NCI-H1930 (cell line): ENCODE data around the gene CDC123.
"Not testable (repeated sequence)": the region's sequence is repeated elsewhere in the genome, so short reads cannot be mapped to it uniquely, and the experiment has no call there.

Source experiments
- DNase-seq, 2 experiments: peaks; one replicate each; lab custom pipeline; 2025; lab: John Stamatoyannopoulos, UW

The CDC123 gene

DNA sequence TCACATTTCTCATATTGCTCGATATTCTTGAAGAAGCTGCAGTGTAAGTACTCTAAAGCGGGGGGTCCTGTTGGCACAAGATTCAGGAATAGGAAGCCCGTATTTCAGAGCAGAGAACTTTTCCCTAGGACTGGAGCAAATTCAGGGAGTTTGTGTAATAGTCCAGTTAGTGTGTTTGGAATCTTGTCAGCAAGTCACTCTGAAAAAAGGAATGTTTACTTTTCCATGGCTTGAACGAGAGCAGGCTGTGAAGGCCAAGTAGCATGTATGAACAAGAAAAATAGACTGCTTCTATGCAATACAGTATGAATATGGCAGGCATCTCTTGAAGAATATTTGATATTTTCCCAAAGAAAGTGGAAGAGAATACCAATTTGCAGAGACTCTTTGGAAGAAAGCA, 39.8 kb downstream of the CDC123 start:
- no peak for DNase-seq

DNA sequence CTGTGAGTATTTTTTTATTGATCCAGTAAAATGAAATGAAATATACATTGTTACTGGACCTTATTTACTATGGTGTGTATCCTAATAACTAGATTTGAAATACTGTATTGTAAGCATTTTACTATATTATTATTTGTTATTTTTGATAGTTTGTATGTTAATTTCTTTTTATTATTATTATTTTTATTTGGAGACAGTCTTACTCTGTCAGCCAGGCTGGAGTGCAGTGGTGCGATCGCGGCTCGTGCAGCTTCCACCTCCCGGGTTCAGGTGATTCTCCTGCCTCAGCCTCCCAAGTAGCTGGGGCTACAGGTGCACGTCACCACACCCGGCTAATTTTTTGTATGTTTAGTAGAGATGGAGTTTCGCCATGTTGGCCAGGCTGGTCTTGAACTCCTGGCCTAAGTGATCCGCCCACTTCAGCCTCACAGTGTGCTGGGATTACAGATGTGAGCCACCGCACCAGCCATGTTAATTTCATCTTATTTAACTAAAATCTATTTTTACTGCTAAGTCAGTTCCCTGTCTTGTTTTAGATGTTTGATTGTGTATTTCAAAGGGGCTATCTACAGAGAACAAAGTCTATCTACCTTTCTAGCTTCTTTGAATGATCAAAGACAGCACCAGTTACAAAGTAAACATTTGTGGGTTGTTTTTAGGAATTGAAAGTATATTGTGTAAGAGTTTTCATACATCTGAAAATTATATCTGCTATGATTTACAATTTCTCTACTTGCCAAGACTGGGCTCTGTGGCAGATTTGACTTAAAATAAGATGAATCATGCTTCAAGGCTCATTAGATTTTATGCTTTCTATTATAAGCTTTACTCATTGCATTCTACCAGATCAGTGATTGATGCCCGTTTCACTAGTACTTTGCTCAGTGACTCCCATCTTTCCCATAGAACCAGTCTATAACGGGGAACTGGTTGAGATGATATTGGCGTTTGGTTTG, 41.6 kb downstream of the CDC123 start:
- no peak for DNase-seq

DNA sequence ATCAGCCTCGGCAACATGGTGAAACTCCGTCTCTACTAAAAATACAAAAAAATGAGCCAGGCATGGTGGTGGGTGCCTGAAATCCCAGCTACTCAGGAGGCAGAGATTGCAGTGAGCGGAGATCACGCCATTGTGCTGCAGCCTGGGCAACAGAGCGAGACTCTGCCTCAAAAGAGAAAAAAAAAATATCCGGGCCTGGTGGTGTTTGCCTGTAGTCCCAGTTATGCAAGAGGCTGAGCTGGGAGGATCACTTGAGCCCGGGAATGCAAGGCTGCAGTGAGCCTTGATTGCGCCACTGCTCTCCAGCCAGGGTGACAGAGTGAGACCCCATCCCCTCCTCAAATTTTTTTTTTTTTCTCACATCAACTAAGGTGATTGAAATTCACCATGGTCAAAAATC, 42.8 kb downstream of the CDC123 start:
- DNase-seq = no peak

DNA sequence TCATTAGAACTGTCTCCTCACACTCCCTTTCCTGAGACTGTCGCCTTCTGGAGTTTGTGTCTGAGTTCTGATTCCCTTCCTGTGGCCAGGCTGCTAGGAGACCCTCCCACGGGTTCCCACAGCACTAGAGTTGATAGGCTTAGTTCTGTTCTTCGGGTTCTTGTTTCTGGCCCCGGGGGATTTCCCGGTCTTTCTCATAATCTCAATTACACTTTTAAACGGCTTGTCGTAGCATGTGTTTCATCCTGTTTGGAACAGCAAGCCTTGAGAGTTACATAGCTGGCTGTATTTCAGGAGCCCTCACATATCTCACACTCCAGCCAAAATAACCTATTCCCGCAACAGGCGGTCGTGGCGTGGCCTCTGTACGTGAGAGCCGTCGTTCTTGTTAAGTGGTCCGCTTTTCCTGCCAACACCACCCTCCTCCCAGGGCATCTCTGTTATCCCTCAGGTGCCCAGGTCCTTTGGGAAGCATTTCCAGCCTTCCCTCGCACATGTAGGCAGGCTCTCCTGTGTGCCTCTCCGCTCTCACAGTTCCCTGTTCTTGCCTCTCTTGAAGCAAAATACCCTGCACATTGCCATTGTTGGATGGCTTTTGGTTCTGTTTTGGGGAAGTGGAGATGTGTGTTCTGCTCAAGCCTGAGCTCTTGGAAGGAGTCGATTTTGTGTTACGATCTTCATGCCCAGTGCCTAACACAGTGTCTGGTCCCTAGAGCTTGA, 46.0 kb downstream of the CDC123 start:
- no peak for DNase-seq

DNA sequence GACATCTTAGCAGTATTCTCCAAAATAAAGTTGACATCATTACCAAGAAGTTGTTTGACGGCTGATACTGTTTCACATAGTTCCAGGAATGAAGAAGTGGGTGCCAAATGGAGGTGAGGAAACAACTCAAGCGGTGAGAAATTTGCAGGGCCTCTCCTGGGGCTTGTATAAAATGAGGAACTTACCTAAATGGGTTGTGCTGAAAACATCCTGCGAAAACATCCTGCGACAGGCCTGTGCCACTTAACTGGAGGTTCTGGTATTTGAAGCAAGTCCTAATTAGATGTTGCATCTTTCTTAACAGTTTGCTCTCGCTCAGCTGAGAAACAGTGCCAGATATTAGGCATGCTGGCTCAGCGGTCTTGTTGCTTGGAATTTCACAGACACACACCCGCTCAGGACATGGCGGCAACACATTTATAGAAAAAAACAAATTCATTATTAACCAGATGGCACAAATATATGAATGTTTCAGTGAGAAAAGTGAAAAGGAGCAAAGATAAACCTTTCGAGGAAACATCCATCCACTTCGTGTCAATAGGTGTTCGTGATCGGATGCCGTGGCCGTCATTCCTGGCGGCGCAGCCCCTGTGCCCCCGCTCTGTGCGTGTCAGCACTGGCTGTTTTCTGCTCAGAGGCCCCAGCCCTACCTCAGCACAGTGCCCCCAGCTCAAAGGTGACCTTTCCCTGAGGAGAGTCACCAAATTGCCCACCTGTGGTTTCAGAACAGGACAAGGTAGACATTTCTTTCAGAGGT, 48.1 kb downstream of the CDC123 start:
- no peak for DNase-seq

DNA sequence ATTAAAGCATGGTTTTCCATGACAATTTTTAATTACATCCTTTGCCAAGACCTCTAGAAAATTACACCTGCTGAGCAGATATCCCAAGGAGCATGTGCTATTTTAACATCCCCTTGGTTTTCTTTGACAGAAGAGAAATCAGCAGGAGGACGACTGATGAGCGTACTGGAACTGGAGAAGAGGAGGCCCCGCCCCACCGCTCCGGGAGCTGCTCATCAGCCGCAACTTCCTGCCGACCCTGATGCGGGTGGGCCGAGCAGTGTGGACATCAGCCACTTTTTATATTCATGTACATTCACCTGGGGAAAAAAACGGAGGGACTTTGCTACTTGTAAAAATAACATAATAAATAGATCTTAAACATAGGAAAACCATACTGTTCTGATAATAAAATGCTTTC, 54.2 kb downstream of the CDC123 start:
- DNase-seq = no peak

DNA sequence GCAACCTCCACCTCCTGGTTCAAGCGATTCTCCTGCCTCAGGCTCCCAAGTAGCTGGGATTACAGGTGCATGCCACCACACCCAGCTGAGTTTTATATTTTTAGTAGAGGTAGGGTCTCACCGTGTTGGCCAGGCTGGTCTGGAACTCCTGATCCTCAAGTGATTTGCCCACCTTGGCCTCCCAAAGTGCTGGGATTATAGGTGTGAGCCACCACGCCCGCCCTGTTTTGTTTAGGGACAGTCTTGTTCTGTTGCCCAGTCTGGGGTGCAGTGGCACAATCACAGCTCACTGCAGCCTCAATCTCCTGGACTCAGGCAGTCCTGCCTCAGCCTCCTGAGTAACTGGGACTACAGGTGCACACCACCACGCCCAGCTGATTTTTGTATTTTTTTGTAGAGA, 54.7 kb downstream of the CDC123 start:
- not testable (repeated sequence) for DNase-seq

DNA sequence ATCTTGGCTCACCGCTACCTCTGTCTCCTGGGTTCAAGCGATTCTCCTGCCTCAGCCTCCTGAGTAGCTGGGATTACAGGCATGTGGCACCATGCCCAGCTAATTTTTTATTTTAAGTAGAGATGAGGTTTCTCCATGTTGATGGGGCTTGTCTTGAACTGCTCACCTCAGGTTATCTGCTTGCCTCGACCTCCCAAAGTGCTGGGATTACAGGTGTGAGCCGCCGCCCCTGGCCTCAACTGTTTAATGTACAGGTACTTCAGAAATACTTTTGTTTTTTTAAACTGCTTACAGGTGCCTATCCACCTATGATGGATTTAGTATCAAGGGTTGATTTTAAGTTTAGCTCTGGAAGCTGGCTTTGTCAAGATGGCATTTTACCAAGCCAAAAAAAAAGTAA, 55.6 kb downstream of the CDC123 start:
- no peak for DNase-seq

DNA sequence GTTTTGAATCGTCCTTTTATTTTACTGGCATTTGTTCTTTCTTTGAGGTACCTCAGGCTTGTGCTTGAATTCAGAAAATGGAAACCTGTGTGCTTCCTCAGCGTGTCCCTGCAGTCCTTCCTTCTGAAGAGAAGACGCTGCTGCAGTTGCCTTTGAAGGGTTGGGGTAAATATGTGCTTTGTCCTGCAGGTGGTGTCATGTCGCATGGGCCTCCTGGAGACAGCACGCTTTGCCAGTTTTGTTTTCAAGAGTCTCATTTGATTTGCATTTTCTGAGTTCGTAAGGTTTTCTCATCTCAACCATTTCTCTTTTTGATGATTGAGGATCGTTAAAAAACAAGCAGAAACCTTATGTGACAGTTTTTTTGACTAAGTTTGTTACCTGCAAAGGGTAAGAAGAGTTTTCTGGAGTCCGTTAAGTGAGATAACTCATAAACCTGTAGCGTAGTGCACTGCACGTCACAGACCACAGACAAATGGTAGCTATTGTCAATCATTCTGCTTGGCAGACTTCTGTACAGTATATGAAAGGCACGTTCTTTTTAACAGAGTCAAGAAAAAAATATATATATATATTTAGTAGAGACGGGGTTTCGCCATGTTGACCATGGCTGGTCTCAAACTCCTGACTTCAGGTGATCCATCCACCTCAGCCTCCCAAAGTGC, 57.0 kb downstream of the CDC123 start:
- DNase-seq = no peak

DNA sequence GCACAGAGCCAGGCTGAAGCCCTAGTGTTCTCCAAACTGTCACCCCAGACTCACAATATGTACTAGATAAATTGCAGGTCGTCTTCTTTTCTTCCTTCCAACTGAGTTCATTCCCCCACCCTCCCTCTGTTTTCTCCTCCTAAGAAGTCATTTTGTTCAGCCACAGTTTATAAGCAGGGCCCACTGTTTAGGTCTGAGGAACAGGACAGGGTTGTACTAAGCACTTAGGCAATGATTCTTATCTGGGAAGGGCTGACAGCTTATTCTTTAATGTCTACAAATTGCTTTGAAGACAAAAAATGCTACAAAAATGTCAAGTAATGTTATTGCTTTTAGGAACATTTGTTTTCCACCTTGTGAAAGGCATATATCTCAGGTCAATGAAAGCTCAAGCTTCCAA, 59.1 kb downstream of the CDC123 start:
- no peak for DNase-seq

DNA sequence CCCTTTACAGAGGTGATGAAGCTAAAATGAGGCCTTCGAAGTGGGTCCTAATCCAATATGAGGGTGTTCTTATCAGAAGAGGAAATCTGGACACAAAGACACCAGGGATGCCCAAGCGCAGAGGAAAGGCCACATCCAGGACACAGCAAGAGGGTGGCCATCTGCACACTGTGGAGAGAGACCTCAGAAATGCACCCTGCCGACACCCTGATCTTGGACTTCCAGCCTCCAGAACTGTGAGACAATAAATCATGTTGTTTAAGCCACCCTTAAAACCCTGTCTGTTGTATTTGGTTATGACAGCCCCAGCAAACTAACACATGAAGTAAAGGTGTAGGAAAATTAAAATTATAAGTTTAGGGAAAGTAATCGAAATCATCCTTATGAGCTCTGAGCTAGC, 64.0 kb downstream of the CDC123 start:
- no peak for DNase-seq

DNA sequence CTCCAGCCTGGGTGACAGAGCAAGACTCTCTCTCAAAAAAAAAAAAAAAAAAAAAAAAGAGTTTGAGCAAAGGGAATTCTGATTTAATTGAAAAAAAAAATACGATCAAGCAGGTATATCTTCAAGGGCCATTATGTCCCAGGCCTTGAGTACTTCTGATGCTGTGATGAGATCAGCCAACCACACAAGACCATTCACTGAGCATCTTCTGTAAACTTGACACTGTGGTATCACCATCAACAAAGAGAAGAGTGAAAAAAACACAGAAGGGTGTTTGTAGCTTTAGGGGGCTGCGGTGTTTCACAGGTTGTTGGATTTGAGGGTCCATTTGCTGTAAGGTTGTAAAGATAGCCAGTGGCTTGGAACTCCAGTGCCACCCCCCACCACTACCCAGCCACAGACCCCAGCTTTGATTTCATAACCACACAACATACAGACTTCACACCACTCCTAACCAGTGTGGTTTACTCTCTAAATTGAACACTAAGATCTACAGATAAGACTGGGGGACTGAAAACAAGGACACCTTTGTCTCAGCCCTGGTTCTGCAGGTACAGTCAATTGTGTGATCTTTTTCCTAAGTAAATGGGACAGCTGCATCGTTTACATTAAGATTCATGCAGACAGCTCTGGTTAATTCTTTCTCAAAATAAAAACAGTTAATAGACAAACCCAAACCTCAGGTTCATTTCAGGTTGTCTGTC, 66.4 kb downstream of the CDC123 start:
- no peak for DNase-seq

DNA sequence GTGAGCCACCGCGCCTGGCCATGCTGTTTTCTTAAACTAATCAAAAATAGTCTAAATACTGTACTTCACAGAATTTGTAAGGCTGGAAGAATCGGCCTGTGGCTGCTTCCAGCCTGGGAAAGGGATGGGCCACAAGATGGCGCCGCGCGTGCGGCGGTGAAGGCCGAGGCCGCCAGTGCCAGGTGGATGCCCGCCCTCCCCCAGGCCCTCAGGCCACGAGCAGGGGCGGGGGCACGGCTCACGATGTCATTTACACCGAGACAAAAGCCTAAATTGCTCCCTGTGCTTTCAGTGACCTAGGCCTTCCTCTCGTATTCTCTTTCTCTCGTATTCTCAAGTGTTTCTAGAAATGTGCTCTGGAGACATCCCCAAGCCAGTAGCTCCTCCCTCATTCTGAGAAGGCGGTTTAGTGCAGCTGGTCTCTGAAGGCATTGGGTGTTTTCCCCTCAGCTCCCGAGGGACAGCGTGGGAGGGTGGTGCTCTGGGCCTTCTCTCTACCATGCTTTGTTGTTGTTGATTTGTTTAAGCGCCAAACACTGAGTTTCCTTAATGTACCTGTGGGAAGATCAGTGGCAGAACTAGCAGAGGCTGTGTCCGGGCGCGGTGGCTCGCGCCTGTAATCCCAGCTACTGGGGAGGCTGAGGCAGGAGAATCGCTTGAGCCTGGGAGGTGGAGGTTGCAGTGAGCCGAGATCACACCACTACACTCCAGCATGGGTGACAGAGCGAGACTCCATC, 68.4 kb downstream of the CDC123 start:
- peak; percentile 16 to 40 for DNase-seq

DNA sequence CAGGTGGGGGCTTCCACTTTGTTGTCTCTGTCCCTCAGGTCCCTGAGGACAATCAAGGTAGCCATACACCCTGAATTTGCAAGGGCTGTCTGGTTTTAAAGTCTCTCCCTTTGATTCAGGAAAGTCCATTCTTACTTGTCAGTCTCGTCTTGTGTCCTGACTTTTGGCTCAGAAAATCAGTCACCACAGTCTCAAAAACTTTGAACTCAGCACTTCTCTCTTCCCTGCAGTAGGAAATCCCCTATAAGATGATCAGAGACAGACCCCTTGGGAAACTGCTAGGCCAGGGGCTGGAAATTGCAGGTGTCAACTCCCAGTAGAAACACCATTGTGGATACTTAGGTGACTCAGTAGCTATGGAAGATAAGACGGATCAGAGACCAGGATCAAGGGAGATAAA, 73.1 kb downstream of the CDC123 start:
- no peak for DNase-seq

DNA sequence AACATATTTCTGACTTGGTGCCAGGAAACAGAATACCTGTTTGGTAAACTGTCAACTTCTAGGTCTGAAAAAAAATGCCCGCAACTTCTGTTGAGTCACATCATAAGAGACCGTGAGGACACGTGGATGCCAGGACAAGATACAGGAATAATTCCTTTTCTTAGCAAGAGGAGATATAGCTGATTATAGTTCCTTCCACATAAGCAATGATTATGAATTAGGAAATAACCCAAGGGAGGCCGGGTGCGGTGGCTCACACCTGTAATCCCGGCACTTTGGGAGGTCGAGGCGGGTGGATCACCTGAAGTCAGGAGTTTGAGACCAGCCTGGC, 75.2 kb downstream of the CDC123 start:
- no peak for DNase-seq

DNA sequence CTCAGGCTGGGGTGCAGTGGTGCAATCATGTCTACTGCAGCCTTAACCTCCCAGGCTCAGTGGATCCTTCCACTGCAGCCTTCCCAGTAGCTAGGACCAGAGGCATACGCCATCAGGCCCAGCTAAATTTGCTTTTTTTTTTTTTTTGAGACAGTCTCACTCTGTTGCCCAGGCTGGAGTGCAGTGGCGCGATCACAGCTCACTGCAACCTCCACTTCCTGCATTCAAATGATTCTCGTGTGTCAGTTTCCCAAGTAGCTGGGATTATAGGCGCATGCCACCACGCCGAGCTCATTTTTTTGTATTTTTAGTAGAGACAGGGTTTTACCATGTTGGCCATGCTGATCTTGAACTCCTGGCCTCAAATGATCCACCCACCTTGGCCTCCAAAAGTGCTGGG, 81.9 kb downstream of the CDC123 start:
- not testable (repeated sequence) for DNase-seq

DNA sequence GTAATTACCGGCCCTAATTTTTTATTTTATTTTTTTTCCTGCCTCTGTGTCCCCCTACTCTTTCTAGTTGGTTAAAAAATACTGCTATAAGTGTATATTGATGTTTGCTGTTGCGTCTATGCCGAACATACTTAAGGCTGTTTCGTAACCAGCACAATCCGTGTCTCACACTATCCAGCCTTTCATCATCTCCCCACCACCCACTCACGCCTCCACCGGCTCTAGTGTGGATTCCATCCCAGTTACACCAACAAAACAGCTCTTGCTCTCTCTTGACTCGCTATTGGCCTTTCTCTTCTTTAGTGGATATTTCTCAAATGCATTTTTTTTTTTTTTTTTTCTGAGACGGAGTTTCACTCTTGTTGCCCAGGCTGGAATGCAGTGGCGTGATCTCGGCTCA, 83.3 kb downstream of the CDC123 start:
- no peak for DNase-seq

DNA sequence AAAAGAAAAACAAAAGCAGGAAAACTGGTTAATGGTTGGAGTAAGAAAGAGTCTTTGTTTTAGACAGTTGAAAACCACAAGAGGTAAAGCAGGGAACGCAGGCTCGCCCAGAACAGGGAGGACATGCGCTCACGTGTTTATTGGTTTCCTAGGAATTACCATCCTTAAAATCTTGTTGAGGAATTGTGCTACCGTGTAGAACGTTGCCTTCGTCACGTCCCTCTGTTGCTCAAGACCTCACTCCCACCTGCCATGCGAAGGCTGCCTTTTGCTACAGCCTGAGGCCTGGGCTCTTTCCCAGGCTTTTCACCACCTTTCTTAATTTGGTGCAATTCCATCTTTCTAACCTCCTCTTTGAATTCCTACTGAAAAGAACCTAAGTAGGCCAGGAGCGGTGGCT, 91.8 kb downstream of the CDC123 start:
- no peak for DNase-seq

DNA sequence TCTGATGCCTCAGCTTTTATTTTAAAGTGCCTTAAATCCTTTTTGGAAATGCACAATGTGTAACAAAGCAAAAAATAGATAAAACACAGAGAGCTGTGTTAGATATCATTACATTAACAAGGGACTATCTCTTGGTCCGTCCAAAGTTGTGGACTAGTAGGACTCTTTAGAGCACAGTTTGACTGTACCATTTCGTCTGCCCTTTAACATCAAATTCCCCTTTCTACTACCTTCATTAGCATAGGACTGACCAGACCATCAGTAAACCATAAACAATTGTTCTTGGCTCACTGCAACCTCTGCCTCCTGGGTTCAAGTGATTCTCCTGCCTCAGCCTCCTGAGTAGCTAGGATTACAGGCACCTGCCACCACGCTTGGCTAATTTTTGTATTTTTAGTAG, 101.8 kb downstream of the CDC123 start:
- DNase-seq = not testable (repeated sequence)

DNA sequence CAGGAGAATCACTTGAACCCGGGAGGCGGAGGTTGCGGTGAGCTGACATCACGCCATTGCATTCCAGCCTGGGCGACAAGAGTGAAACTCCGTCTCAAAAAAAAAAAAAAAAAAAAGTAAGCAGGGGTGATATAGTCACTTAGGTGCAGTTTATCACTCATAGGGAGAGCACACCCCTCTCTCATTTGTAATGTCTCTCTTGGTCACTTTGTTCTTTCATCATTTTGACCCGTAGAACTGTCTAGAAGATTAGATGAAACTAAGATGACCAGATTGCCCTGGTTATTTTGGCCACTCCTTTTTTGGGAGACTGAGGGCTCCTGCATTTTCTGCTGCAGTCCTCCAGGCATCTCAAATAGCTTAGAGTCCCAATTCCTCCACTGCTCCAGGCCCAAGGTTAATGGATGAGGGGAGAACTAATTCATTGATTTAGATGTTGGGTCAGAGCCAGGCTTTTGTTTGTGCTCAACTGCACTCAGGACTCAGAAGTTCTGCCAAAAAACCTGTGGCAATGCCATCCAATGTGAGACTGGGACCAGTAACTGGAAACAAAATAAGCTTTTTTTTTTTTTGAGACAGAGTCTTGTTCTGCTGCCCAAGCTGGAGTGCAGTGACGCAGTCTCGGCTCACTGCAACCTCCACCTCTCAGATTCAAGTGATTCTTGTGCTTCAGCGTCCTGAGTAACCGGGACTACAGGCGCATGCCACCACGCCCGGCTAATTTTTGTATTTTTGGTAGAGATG, 103.4 kb downstream of the CDC123 start:
- no peak for DNase-seq
